ENCODE data around the gene COLEC11.
A peak's percentile ranks its signal among the peaks of the same experiment; 100 is the strongest.

COLEC11 gene

DNA sequence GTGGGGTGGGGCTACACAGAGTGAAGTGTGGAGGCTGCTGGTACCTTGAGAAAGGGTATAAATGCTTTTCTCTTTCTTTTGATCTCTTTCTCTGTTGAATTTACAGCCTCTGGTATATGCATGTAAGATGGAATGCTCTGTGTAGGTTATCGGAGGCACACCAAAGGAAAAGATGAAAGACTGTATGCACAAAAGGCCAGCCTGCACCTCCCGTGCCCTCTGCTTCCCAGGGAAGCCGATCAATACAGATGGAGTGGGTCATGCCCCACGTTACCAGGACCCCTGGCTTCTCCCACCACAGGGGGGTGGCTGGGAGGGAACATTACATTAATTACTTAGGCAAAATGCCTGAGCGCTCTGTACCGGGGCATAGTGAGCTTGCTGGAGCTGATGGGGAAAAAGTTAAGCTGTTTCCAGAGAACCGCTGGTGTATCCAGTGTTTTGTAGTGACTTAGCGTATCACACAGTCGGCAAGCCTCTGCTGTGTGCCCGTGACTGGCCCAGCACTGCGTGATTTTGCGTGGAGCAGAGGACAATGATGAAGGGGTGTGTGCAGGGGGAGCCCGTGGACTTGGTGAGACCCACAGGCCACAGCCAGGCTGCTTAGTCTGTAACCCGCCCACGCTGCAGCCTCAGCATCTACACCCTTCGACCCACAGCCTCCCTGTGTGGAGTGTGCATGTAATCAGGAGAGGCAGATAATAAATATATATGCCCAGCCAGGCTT, 71.1 kb downstream of the COLEC11 start:
- DNase-seq (ENCODE audit: insufficient read length) (no peak), FAIRE-seq (no peak)
- TF ChIP-seq TAF1 (IDR thresholded peaks at IDR 0.05; ENCODE audit: borderline replicate concordance, low read depth, low read length): no peak
- no peak for TF ChIP-seq POLR2A (IDR thresholded peaks at IDR 0.05; ENCODE audit: low read depth, low read length)
- TF ChIP-seq POLR2AphosphoS5 (IDR thresholded peaks at IDR 0.05; ENCODE audit: low read depth, low read length): no peak

DNA sequence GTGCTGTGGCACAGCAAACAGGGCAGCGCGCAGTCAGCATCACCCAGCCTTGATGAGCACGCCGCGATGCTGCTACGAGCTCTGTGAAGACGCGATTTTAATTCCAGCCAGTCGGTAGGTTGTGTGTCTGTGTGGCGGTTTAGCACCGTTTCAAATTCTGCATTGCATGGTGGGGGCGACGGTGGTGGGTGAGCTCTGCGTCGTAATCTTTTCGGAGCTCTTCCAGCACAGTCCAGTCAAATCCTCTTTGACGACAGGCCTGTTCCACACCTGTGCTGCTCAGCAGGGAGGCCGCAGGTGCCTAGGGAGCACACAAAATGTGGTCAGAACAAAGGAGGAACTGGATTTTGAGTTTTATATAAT, 71.7 kb downstream of the COLEC11 start:
- no peak for TF ChIP-seq POLR2A (IDR thresholded peaks at IDR 0.05; ENCODE audit: low read depth, low read length)
- no peak for TF ChIP-seq POLR2AphosphoS5 (IDR thresholded peaks at IDR 0.05; ENCODE audit: low read depth, low read length)
- TF ChIP-seq TAF1 (IDR thresholded peaks at IDR 0.05; ENCODE audit: borderline replicate concordance, low read depth, low read length): no peak
- no peak for DNase-seq (ENCODE audit: insufficient read length)
- FAIRE-seq: no peak

GRCh38 chr2:3667151-3667631, 72.3 kb downstream of the COLEC11 start:
- DNase-seq (ENCODE audit: insufficient read length) (no peak), FAIRE-seq (peak; percentile 58)
- no peak for TF ChIP-seq POLR2AphosphoS5 (IDR thresholded peaks at IDR 0.05; ENCODE audit: low read depth, low read length)
- no peak for TF ChIP-seq TAF1 (IDR thresholded peaks at IDR 0.05; ENCODE audit: borderline replicate concordance, low read depth, low read length)
- no peak for TF ChIP-seq POLR2A (IDR thresholded peaks at IDR 0.05; ENCODE audit: low read depth, low read length)

GRCh38 chr2:3669656-3670055, 74.7 kb downstream of the COLEC11 start:
- TF ChIP-seq TAF1 (IDR thresholded peaks at IDR 0.05; ENCODE audit: borderline replicate concordance, low read depth, low read length) (no peak), POLR2A (IDR thresholded peaks at IDR 0.05; ENCODE audit: low read depth, low read length) (no peak), POLR2AphosphoS5 (IDR thresholded peaks at IDR 0.05; ENCODE audit: low read depth, low read length) (no peak)
- DNase-seq (ENCODE audit: insufficient read length) (no peak), FAIRE-seq (no peak)

GRCh38 chr2:3670376-3670775, 75.5 kb downstream of the COLEC11 start:
- DNase-seq (ENCODE audit: insufficient read length) (no peak), FAIRE-seq (no peak)
- no peak for TF ChIP-seq TAF1 (IDR thresholded peaks at IDR 0.05; ENCODE audit: borderline replicate concordance, low read depth, low read length)
- no peak for TF ChIP-seq POLR2A (IDR thresholded peaks at IDR 0.05; ENCODE audit: low read depth, low read length)
- no peak for TF ChIP-seq POLR2AphosphoS5 (IDR thresholded peaks at IDR 0.05; ENCODE audit: low read depth, low read length)

- no peak for DNase-seq (ENCODE audit: insufficient read length)
- TF ChIP-seq POLR2A (IDR thresholded peaks at IDR 0.05; ENCODE audit: low read depth, low read length) (no peak), POLR2AphosphoS5 (IDR thresholded peaks at IDR 0.05; ENCODE audit: low read depth, low read length) (no peak)
- FAIRE-seq: no peak
These were observed 76.0 kb downstream of the COLEC11 start for GRCh38 chr2:3670941-3671340.

- FAIRE-seq (no peak), DNase-seq (ENCODE audit: insufficient read length) (no peak)
- TF ChIP-seq POLR2A (IDR thresholded peaks at IDR 0.05; ENCODE audit: low read depth, low read length) (no peak), POLR2AphosphoS5 (IDR thresholded peaks at IDR 0.05; ENCODE audit: low read depth, low read length) (no peak), TAF1 (IDR thresholded peaks at IDR 0.05; ENCODE audit: borderline replicate concordance, low read depth, low read length) (no peak)
These were observed 78.2 kb downstream of the COLEC11 start for GRCh38 chr2:3672861-3673678.

GRCh38 chr2:3674066-3674845, 79.3 kb downstream of the COLEC11 start:
- DNase-seq (ENCODE audit: insufficient read length) (no peak), FAIRE-seq (no peak)
- TF ChIP-seq POLR2A (IDR thresholded peaks at IDR 0.05; ENCODE audit: low read depth, low read length) (no peak), POLR2AphosphoS5 (IDR thresholded peaks at IDR 0.05; ENCODE audit: low read depth, low read length) (no peak), TAF1 (IDR thresholded peaks at IDR 0.05; ENCODE audit: borderline replicate concordance, low read depth, low read length) (no peak)

GRCh38 chr2:3675687-3676086, 80.8 kb downstream of the COLEC11 start:
- DNase-seq (ENCODE audit: insufficient read length) (no peak), FAIRE-seq (no peak)
- no peak for TF ChIP-seq POLR2A (IDR thresholded peaks at IDR 0.05; ENCODE audit: low read depth, low read length)
- no peak for TF ChIP-seq TAF1 (IDR thresholded peaks at IDR 0.05; ENCODE audit: borderline replicate concordance, low read depth, low read length)
- TF ChIP-seq POLR2AphosphoS5 (IDR thresholded peaks at IDR 0.05; ENCODE audit: low read depth, low read length): no peak

DNA sequence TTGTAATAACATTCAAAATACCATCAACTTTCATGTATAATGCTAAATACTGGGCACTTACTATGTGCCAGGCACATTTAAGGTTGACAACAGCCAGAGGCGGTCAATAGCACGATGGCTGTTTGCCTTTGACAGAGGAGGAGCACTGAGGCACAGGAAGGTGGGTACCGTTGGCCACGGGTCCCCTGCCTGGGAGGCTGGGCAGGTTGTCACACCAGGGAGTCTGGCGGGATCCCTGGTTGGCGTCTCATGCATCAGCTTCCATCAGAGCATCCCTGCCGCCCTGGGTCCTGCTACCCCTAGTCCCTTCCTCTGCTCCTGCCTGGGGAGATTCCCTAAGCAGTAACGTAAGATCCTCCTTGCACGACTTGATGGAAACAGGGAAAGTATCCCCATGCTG, 82.5 kb downstream of the COLEC11 start:
- TF ChIP-seq POLR2AphosphoS5 (IDR thresholded peaks at IDR 0.05; ENCODE audit: low read depth, low read length) (no peak), TAF1 (IDR thresholded peaks at IDR 0.05; ENCODE audit: borderline replicate concordance, low read depth, low read length) (no peak), POLR2A (IDR thresholded peaks at IDR 0.05; ENCODE audit: low read depth, low read length) (no peak)
- DNase-seq (ENCODE audit: insufficient read length) (no peak), FAIRE-seq (no peak)

DNA sequence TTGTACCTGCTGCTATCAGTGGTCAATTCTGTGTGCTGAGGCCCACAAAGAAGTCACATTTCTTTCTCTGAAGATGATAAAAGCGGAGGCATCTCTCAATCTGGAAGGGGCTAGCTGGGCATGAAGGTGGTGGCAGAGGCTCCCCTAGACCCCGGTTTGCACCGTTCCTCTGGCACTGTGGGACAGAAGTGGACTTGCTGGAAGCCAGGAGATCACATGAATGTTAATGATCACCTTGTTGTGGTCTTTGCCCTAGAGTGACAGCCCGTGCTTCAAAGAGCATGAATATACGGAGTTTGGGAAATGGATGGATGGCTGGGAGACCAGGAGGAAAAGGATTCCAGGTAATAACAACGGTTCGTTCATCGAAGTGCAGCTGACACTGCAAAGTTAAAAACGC, 83.3 kb downstream of the COLEC11 start:
- TF ChIP-seq POLR2AphosphoS5 (IDR thresholded peaks at IDR 0.05; ENCODE audit: low read depth, low read length): no peak
- TF ChIP-seq POLR2A (IDR thresholded peaks at IDR 0.05; ENCODE audit: low read depth, low read length): no peak
- TF ChIP-seq TAF1 (IDR thresholded peaks at IDR 0.05; ENCODE audit: borderline replicate concordance, low read depth, low read length): no peak
- FAIRE-seq (no peak), DNase-seq (ENCODE audit: insufficient read length) (no peak)

All from GM12892 (cell line).